ENCODE results near the gene KIF1B.

KIF1B gene

GRCh38 chr1:10209905-10210810, at the start of gene KIF1B:
Gene KIF1B, plus strand, starts transcription at chr1:10210570. Its CDS starts 21,759 bp downstream, at chr1:10232329.
- H3K4me3 ChIP-seq (ENCODE audit: low read depth, low read length): peak within 1 kb of the TSS; percentile 83
- peak; percentile 94 for DNase-seq (ENCODE audit: low read depth)

- H3K4me3 ChIP-seq (ENCODE audit: low read depth, low read length): no peak overlapping the region
- DNase-seq (ENCODE audit: low read depth): no peak
These were observed 49.4 kb upstream of the KIF1B start for GRCh38 chr1:10160907-10161490.

GRCh38 chr1:10161541-10162290, 48.7 kb upstream of the KIF1B start:
- no peak for DNase-seq (ENCODE audit: low read depth)
- no peak overlapping the region for H3K4me3 ChIP-seq (ENCODE audit: low read depth, low read length)

GRCh38 chr1:10168912-10169514, 41.4 kb upstream of the KIF1B start:
- H3K4me3 ChIP-seq (ENCODE audit: low read depth, low read length): no peak overlapping the region

GRCh38 chr1:10170239-10170574, 40.2 kb upstream of the KIF1B start:
- no peak for DNase-seq (ENCODE audit: low read depth)

More at GRCh38 chr1:10168912-10169514, 41.4 kb upstream of the KIF1B start:
- no peak for DNase-seq (ENCODE audit: low read depth)

GRCh38 chr1:10171105-10171767, 39.1 kb upstream of the KIF1B start:
- no peak overlapping the region for H3K4me3 ChIP-seq (ENCODE audit: low read depth, low read length)
- no peak for DNase-seq (ENCODE audit: low read depth)

More at GRCh38 chr1:10170239-10170574, 40.2 kb upstream of the KIF1B start:
- H3K4me3 ChIP-seq (ENCODE audit: low read depth, low read length): no peak overlapping the region

GRCh38 chr1:10171995-10172669, 38.2 kb upstream of the KIF1B start:
- DNase-seq (ENCODE audit: low read depth): no peak
- H3K4me3 ChIP-seq (ENCODE audit: low read depth, low read length): no peak overlapping the region

GRCh38 chr1:10173582-10173981, 36.8 kb upstream of the KIF1B start:
- no peak overlapping the region for H3K4me3 ChIP-seq (ENCODE audit: low read depth, low read length)
- DNase-seq (ENCODE audit: low read depth): no peak

GRCh38 chr1:10177876-10178275, 32.5 kb upstream of the KIF1B start:
- H3K4me3 ChIP-seq (ENCODE audit: low read depth, low read length): no peak overlapping the region

GRCh38 chr1:10178597-10179405, 31.6 kb upstream of the KIF1B start:
- no peak overlapping the region for H3K4me3 ChIP-seq (ENCODE audit: low read depth, low read length)
- no peak for DNase-seq (ENCODE audit: low read depth)

More at GRCh38 chr1:10177876-10178275, 32.5 kb upstream of the KIF1B start:
- no peak for DNase-seq (ENCODE audit: low read depth)

- no peak for DNase-seq (ENCODE audit: low read depth)
- no peak overlapping the region for H3K4me3 ChIP-seq (ENCODE audit: low read depth, low read length)
These were observed 30.8 kb upstream of the KIF1B start for GRCh38 chr1:10179406-10180091.

- no peak overlapping the region for H3K4me3 ChIP-seq (ENCODE audit: low read depth, low read length)
- no peak for DNase-seq (ENCODE audit: low read depth)
These were observed 29.2 kb upstream of the KIF1B start for GRCh38 chr1:10181154-10181553.

- no peak overlapping the region for H3K4me3 ChIP-seq (ENCODE audit: low read depth, low read length)
- DNase-seq (ENCODE audit: low read depth): no peak
These were observed 24.6 kb upstream of the KIF1B start for GRCh38 chr1:10185759-10186158.

- H3K4me3 ChIP-seq (ENCODE audit: low read depth, low read length): no peak overlapping the region
- DNase-seq (ENCODE audit: low read depth): no peak
These were observed 23.9 kb upstream of the KIF1B start for GRCh38 chr1:10186331-10187025.

- no peak overlapping the region for H3K4me3 ChIP-seq (ENCODE audit: low read depth, low read length)
- no peak for DNase-seq (ENCODE audit: low read depth)
These were observed 23.4 kb upstream of the KIF1B start for GRCh38 chr1:10187026-10187334.

- no peak for DNase-seq (ENCODE audit: low read depth)
- H3K4me3 ChIP-seq (ENCODE audit: low read depth, low read length): no peak overlapping the region
These were observed 22.2 kb upstream of the KIF1B start for GRCh38 chr1:10188133-10188650.

GRCh38 chr1:10189659-10190058, 20.7 kb upstream of the KIF1B start:
- DNase-seq (ENCODE audit: low read depth): no peak
- H3K4me3 ChIP-seq (ENCODE audit: low read depth, low read length): no peak overlapping the region

Measured in skeletal muscle cell (primary cell).